Heart left ventricle (tissue), 16 donors: ENCODE measurements around the gene GUCY2C. TPM values are rescaled to one million over a fixed set of nuclear protein-coding genes. Genes with fewer than 3 reads are reported as not detected.
A peak's percentile ranks its signal among the peaks of the same experiment; 100 is the strongest.

Source experiments
- ATAC-seq, 4 donors: fragments of 200-7000 bp; cut with Tn5 transposase; one replicate each; pipeline ENCODE4 v1.9.1; 2020 to 2022; ENCODE audit warnings: moderate library complexity in 4 of 4, mild to moderate bottlenecking in 3 of 4, moderate number of reproducible peaks in 1 of 4
- DNase-seq, 5 donors: peaks; one replicate each; pipeline ENCODE4 v3.0.0-alpha.2; 2020
- H3K27ac ChIP-seq, 12 donors: fragments of 200-600 bp; sonication (generic) in 4 of 12; one replicate each; pipeline versions ENCODE4 v1.5.0 to v1.8.0; 2016 to 2022; ENCODE audit warnings: mild to moderate bottlenecking in 2 of 12
- H3K27me3 ChIP-seq, 9 donors: fragments of 200-600 bp; sonication (generic) in 2 of 9; one replicate each; pipeline versions ENCODE4 v1.5.1 to v1.8.0; 2016 to 2022; ENCODE audit warnings: mild to moderate bottlenecking in 3 of 9
- H3K36me3 ChIP-seq, 9 donors: fragments of 200-600 bp; sonication (generic) in 2 of 9; one replicate each; pipeline versions ENCODE4 v1.5.0 to v1.8.0; 2018 to 2022; ENCODE audit warnings: mild to moderate bottlenecking in 2 of 9
- H3K4me1 ChIP-seq, 12 donors: fragments of 200-600 bp; sonication (generic) in 4 of 12; one replicate each; pipeline versions ENCODE4 v1.5.0 to v1.8.0; 2016 to 2022; ENCODE audit warnings: mild to moderate bottlenecking in 3 of 12
- H3K4me3 ChIP-seq, 12 donors: fragments of 200-600 bp; sonication (generic) in 4 of 12; one replicate each; pipeline versions ENCODE4 v1.5.0 to v1.8.0; 2017 to 2022; ENCODE audit warnings: mild to moderate bottlenecking in 9 of 12, moderate library complexity in 4 of 12
- H3K9me3 ChIP-seq, 12 donors: fragments of 200-600 bp; sonication (generic) in 4 of 12; one replicate each; pipeline versions ENCODE4 v1.5.0 to v1.8.0; 2016 to 2022; ENCODE audit warnings: mild to moderate bottlenecking in 1 of 12
- POLR2A ChIP-seq, 2 donors: fragments of 450-650 bp; IDR thresholded peaks; one replicate each; pipeline ENCODE4 v1.6.1; 2017; ENCODE audit warnings: antibody characterized with exemption in 2 of 2, mild to moderate bottlenecking in 2 of 2, moderate library complexity in 2 of 2
- WGBS, 4 donors: extraction: QIAGEN DNeasy Blood & Tissue Kit in 2 of 4; methylation state at CpG; one replicate each; pipeline versions ENCODE4 v1.1.5 to v1.1.7; 2013 to 2018; 5-methylcytosine and 5-hydroxymethylcytosine counted together
- intact Hi-C, 10 donors: fragments of 100-400 bp; cut with DNase I; formaldehyde crosslinking; loops; one replicate each; pipeline versions ENCODE4 v1.11.1 to v1.14.2; 2022
- polyA plus RNA-seq, 2 donors: library from polyadenylated mRNA; stranded (reverse); fragments of 200-250 nt; gene quantifications; one replicate each; pipeline ENCODE4 v1.2.3, GENCODE V29; 2013
- total RNA-seq, 9 donors: library from RNA; depleted of rRNA in 2 of 9; stranded (reverse); fragments of >200 nt in 2 of 9; fragmentation: NEBNext Ultra II Directional in 3 of 9; extraction: Animal tissue kit (Norgen Biotek cat#: 25700) in 3 of 9; gene quantifications; one replicate each; pipeline versions ENCODE4 v1.1.0 to v1.2.4, GENCODE V29; 2016 to 2023
- TF ChIP-seq, protein P1 (sequence below), 12 donors: fragments of 200-600 bp; sonication (generic) in 4 of 12; IDR thresholded peaks; one replicate each; pipeline versions ENCODE4 v1.5.0 to v1.8.0; 2018 to 2022; ENCODE audit warnings: antibody characterized with exemption in 12 of 12, mild to moderate bottlenecking in 5 of 12
- donor health status: ischemic (EF 13 %, LVEDD 7.1; RV severe dilation, severe dysfunction).
- donor health status: healthy with polysubstance abuse.
- donor health status: DM: no; HTN: yes; CAD: no.
- donor health status: DM: no; HTN: no; CAD: no.
- donor health status: ischemic (EF 25% LVEDD 6.9; RV normal size, moderate dysfunction).
- donor health status: ischemic (EF 25% LVEDD 5.7; RV mildly dilated, moderate dysfunction).
- donor health status: healthy.
- donor health status: DM: yes; HTN: yes; CAD: no.
- donor health status: ischemic (EF 35%, LVEDD 5.7; RV mildly dilated, moderate dysfunction).
- donor health status: nonischemic (EF 11% LVEDD 7.7; RV severe dilation, severe dysfunction).
- donor health status: DM: yes; HTN: yes; CAD: no.
- donor health status: PGD.
- donor health status: ischemic (EF 29% LVEDD 5.4; RV normal size, mild dysfunction).
- donor health status: nonischemic (EF 23%, LVEDD 6.1; RV moderate dilation, normal function).

GUCY2C gene
- total and polyA plus RNA-seq, 11 donors, result 0.03 to 0.15 TPM; not detected in 9

DNA sequence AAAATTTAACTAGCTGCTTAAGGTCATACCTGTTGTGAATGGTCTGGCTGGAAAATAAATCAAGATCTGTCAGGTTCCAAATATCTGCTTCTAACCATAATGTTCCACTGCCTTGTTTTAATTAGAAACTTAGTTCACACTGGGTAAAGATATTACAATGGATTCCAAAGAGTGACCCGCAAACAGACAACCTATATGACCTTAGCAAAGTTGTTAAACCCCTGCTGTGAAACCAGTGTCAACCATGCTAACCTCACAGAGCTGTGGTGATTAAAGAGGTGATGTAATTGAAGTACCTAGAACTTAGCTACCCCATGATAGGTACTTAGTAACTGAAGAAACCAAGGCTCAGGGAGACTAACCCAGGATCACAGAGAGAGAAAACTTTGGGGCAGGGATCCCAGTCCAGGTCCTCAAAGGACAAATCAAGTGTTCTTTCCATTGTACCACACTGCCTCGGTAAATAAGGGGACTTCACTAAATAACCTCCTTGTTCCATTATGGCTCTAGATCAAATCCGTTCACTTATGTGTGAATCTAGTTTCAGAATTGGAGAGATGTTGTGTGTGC is 2.2 kb downstream of the GUCY2C start:
- intact Hi-C loops, result no loop called here
- Histone ChIP-seq H3K27ac (no peak overlapping the region), H3K9me3 (no peaks in the 10 kb centered on the region), H3K27me3 (no peaks in the 10 kb centered on the region), H3K4me1 (peaks cover 0 to 9% (median 0%) of the 10 kb centered on the region in 12 donors), H3K4me3 (no peak overlapping the region), H3K36me3 (no peaks in the 10 kb centered on the region)
- 63 to 91% (median 86%) methylated on average over 3 of the region's 3 CpGs for WGBS, 4 donors
- DNase-seq (no peak), ATAC-seq (no peak)
- TF ChIP-seq POLR2A (IDR thresholded peaks at IDR 0.05), result no peak
- TF ChIP-seq, protein P1, sequence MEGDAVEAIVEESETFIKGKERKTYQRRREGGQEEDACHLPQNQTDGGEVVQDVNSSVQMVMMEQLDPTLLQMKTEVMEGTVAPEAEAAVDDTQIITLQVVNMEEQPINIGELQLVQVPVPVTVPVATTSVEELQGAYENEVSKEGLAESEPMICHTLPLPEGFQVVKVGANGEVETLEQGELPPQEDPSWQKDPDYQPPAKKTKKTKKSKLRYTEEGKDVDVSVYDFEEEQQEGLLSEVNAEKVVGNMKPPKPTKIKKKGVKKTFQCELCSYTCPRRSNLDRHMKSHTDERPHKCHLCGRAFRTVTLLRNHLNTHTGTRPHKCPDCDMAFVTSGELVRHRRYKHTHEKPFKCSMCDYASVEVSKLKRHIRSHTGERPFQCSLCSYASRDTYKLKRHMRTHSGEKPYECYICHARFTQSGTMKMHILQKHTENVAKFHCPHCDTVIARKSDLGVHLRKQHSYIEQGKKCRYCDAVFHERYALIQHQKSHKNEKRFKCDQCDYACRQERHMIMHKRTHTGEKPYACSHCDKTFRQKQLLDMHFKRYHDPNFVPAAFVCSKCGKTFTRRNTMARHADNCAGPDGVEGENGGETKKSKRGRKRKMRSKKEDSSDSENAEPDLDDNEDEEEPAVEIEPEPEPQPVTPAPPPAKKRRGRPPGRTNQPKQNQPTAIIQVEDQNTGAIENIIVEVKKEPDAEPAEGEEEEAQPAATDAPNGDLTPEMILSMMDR (IDR thresholded peaks at IDR 0.05), result no peak

DNA sequence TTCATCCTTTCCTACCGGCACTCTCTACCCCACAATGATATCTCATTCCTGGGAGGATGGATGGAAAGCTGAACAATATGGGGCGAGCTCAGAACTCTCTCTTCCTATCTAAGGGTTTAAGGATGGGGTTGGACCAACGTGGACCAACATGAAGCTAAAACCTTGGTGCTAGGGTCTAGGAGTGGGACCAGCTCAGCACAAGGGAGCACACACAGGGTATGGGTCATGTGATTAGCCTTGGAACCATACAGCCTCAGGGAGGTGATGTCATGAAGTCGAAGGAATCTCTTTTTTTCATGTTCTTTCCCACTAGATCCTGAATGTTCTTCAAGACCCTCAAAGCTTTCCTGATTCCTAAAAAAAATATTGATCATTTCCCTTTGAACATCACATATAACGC is 3.3 kb downstream of the GUCY2C start:
- no peak overlapping the region for H3K4me3 ChIP-seq
- DNase-seq, result no peak
- no peak for TF ChIP-seq POLR2A (IDR thresholded peaks at IDR 0.05)
- TF ChIP-seq, protein P1 (IDR thresholded peaks at IDR 0.05), result no peak
- 74 to 84% (median 81%) methylated on average over 5 of the region's 5 CpGs for WGBS, 4 donors
- H3K36me3 ChIP-seq, result no peaks in the 10 kb centered on the region
- no peak for ATAC-seq
- intact Hi-C loops, result no loop called here
- H3K27ac ChIP-seq, result no peak overlapping the region
- no peaks in the 10 kb centered on the region for H3K27me3 ChIP-seq
- H3K4me1 ChIP-seq, result peaks cover 0 to 9% (median 0%) of the 10 kb centered on the region in 12 donors
- no peaks in the 10 kb centered on the region for H3K9me3 ChIP-seq

GRCh38 chr12:14691560-14691959 is 4.8 kb downstream of the GUCY2C start:
- Histone ChIP-seq H3K4me3 (no peak overlapping the region), H3K4me1 (peaks cover 0 to 9% (median 0%) of the 10 kb centered on the region in 12 donors), H3K36me3 (no peaks in the 10 kb centered on the region), H3K9me3 (no peaks in the 10 kb centered on the region), H3K27me3 (no peaks in the 10 kb centered on the region), H3K27ac (peak overlapping the region in 1 of 12 donors; percentile 0)
- ATAC-seq, result peak; percentile 89 to 95 (median 92)
- intact Hi-C loops, result no loop called here
- TF ChIP-seq, protein P1 (IDR thresholded peaks at IDR 0.05), result no peak
- TF ChIP-seq POLR2A (IDR thresholded peaks at IDR 0.05), result no peak
- DNase-seq, result peak; percentile 50 to 92 (median 78)

- intact Hi-C loops, result no loop called here
- TF ChIP-seq POLR2A (IDR thresholded peaks at IDR 0.05), result no peak
- TF ChIP-seq, protein P1 (IDR thresholded peaks at IDR 0.05), result no peak
- peaks cover 0 to 9% (median 0%) of the 10 kb centered on the region in 12 donors for H3K4me1 ChIP-seq
- H3K27ac ChIP-seq, result no peak overlapping the region
- no peak overlapping the region for H3K4me3 ChIP-seq
- H3K9me3 ChIP-seq, result no peaks in the 10 kb centered on the region
- no peaks in the 10 kb centered on the region for H3K36me3 ChIP-seq
- DNase-seq (no peak), ATAC-seq (no peak)
- H3K27me3 ChIP-seq, result no peaks in the 10 kb centered on the region
Observed at GRCh38 chr12:14689996-14690395, 6.4 kb downstream of the GUCY2C start.
